Neutrophil (primary cell): Measurements from ENCODE around the gene BCL7B.
"Not testable (repeated sequence)": the region's sequence is repeated elsewhere in the genome, so short reads cannot be mapped to it uniquely, and the experiment has no call there.

Experiments used
- H3K27ac ChIP-seq: fragments of 200-600 bp; sonication (generic); 2 replicates; pipeline ENCODE4 v1.5.1; 2016; ENCODE audit warnings: mild to moderate bottlenecking, moderate library complexity
- H3K27me3 ChIP-seq: fragments of 200-600 bp; sonication (generic); 2 replicates; pipeline ENCODE4 v1.6.0; 2016; ENCODE audit warnings: mild to moderate bottlenecking
- H3K36me3 ChIP-seq: fragments of 200-600 bp; sonication (generic); 2 replicates; pipeline ENCODE4 v1.5.1; 2017
- H3K4me1 ChIP-seq, 2 experiments: fragments of 200-600 bp in 1 of 2; sonication (generic) in 1 of 2; 1 replicate in 1 of 2; 2 replicates in 1 of 2; pipeline versions ENCODE4 v1.5.1 to v1.6.1; 2013 to 2016; ENCODE audit warnings: low read depth in 1 of 2, low read length in 1 of 2, mild to moderate bottlenecking in 1 of 2, moderate library complexity in 1 of 2; ENCODE audit not compliant: control insufficient read depth in 1 of 2, insufficient read depth in 1 of 2
- H3K4me3 ChIP-seq, 2 experiments: fragments of 200-600 bp in 1 of 2; sonication (generic) in 1 of 2; 1 replicate in 1 of 2; 2 replicates in 1 of 2; pipeline ENCODE4 v1.5.1; 2013 to 2016; ENCODE audit warnings: low read depth in 1 of 2, low read length in 1 of 2, mild to moderate bottlenecking in 1 of 2, moderate library complexity in 1 of 2
- H3K9me3 ChIP-seq: fragments of 200-600 bp; sonication (generic); 2 replicates; pipeline ENCODE4 v1.5.1; 2016
- CTCF ChIP-seq: fragments of 200-600 bp; sonication (generic); IDR thresholded peaks from 2 replicates; pipeline ENCODE4 v1.5.1; 2016; ENCODE audit warnings: antibody characterized with exemption

Gene BCL7B

GRCh38 chr7:73557108-73557396, 438 bp downstream of the BCL7B start:
- H3K4me1 ChIP-seq, result peaks cover 23% of the 10 kb centered on the region in 2 experiments
- H3K36me3 ChIP-seq, result peaks cover 5% of the 10 kb centered on the region
- peak overlapping the region; percentile 85 to 88 for H3K4me3 ChIP-seq
- peaks cover 12% of the 10 kb centered on the region for H3K27me3 ChIP-seq
- H3K9me3 ChIP-seq, result no peaks in the 10 kb centered on the region
- peak; percentile 41 for TF ChIP-seq CTCF
- H3K27ac ChIP-seq, result peak overlapping the region; percentile 99

GRCh38 chr7:73556208-73557107, 1.0 kb downstream of the BCL7B start:
- peak overlapping the region; percentile 99 for H3K27ac ChIP-seq
- peaks cover 23% of the 10 kb centered on the region in 2 experiments for H3K4me1 ChIP-seq
- no peaks in the 10 kb centered on the region for H3K9me3 ChIP-seq
- peaks cover 10% of the 10 kb centered on the region for H3K27me3 ChIP-seq
- peaks cover 9% of the 10 kb centered on the region for H3K36me3 ChIP-seq
- no peak for TF ChIP-seq CTCF
- peak overlapping the region; percentile 85 to 88 for H3K4me3 ChIP-seq

GRCh38 chr7:73555411-73555982, 2.0 kb downstream of the BCL7B start:
- Histone ChIP-seq H3K27ac (peak overlapping the region; percentile 99), H3K4me3 (peak overlapping the region in 1 of 2 experiments; percentile 88), H3K36me3 (peaks cover 17% of the 10 kb centered on the region), H3K27me3 (peaks cover 8% of the 10 kb centered on the region), H3K9me3 (no peaks in the 10 kb centered on the region), H3K4me1 (peaks cover 23% of the 10 kb centered on the region in 2 experiments)
- TF ChIP-seq CTCF, result no peak

- not testable (repeated sequence) for H3K27ac ChIP-seq, H3K27me3 ChIP-seq, H3K4me3 ChIP-seq, H3K4me1 ChIP-seq, H3K9me3 ChIP-seq
- peaks cover 41% of the 10 kb centered on the region for H3K36me3 ChIP-seq
These were observed 7.4 kb downstream of the BCL7B start for GRCh38 chr7:73550093-73550492.

- no peak overlapping the region for H3K4me3 ChIP-seq
- no peaks in the 10 kb centered on the region for H3K9me3 ChIP-seq
- no peaks in the 10 kb centered on the region for H3K4me1 ChIP-seq
- H3K27ac ChIP-seq, result no peak overlapping the region
- TF ChIP-seq CTCF, result no peak
- peaks cover 41% of the 10 kb centered on the region for H3K36me3 ChIP-seq
- H3K27me3 ChIP-seq, result no peaks in the 10 kb centered on the region
These were observed 8.3 kb downstream of the BCL7B start for GRCh38 chr7:73549176-73549575.

GRCh38 chr7:73547841-73548240, 9.6 kb downstream of the BCL7B start:
- H3K27me3 ChIP-seq, result no peaks in the 10 kb centered on the region
- no peaks in the 10 kb centered on the region for H3K4me1 ChIP-seq
- no peak overlapping the region for H3K4me3 ChIP-seq
- no peaks in the 10 kb centered on the region for H3K9me3 ChIP-seq
- no peak for TF ChIP-seq CTCF
- H3K27ac ChIP-seq, result no peak overlapping the region
- H3K36me3 ChIP-seq, result peaks cover 55% of the 10 kb centered on the region
